OCI-LY7 (cell line): Measurements from ENCODE around the gene MXRA8.

Experiments used
- EZH2phosphoT487 ChIP-seq: fragments of 200-600 bp; sonication (generic); IDR thresholded peaks from 2 replicates; pipeline ENCODE4 v1.6.1; 2018; ENCODE audit warnings: low read depth, borderline replicate concordance, mild to moderate bottlenecking, mixed run types, antibody characterized with exemption, low read length, moderate library complexity, mixed read lengths
- TF ChIP-seq, protein P1 (sequence below): fragments of 200-600 bp; sonication (generic); conservative IDR thresholded peaks from 2 replicates; pipeline ENCODE4 v1.5.1; 2014; ENCODE audit warnings: mild to moderate bottlenecking, antibody characterized with exemption, low read length, moderate library complexity, mixed read lengths

DNA sequence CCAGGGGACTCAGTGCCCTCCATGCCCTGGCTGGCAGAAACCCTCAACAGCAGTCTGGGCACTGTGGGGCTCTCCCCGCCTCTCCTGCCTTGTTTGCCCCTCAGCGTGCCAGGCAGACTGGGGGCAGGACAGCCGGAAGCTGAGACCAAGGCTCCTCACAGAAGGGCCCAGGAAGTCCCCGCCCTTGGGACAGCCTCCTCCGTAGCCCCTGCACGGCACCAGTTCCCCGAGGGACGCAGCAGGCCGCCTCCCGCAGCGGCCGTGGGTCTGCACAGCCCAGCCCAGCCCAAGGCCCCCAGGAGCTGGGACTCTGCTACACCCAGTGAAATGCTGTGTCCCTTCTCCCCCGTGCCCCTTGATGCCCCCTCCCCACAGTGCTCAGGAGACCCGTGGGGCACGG, 30.1 kb downstream of the MXRA8 start:
- TF ChIP-seq, protein P1, sequence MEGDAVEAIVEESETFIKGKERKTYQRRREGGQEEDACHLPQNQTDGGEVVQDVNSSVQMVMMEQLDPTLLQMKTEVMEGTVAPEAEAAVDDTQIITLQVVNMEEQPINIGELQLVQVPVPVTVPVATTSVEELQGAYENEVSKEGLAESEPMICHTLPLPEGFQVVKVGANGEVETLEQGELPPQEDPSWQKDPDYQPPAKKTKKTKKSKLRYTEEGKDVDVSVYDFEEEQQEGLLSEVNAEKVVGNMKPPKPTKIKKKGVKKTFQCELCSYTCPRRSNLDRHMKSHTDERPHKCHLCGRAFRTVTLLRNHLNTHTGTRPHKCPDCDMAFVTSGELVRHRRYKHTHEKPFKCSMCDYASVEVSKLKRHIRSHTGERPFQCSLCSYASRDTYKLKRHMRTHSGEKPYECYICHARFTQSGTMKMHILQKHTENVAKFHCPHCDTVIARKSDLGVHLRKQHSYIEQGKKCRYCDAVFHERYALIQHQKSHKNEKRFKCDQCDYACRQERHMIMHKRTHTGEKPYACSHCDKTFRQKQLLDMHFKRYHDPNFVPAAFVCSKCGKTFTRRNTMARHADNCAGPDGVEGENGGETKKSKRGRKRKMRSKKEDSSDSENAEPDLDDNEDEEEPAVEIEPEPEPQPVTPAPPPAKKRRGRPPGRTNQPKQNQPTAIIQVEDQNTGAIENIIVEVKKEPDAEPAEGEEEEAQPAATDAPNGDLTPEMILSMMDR: no peak
- no peak for TF ChIP-seq EZH2phosphoT487
